K562 (cell line): ENCODE data around the gene CBL. TPM values are rescaled to one million over a fixed set of nuclear protein-coding genes. Genes with fewer than 3 reads are reported as not detected.

Experiments used
- ATAC-seq: fragments of 200-7000 bp; cut with Tn5 transposase; 3 replicates; pipeline ENCODE4 v1.9.1; 2020; ENCODE audit warnings: moderate library complexity
- BruUV-seq: library from RNA; stranded (reverse); fragments of 400-500 nt; replicated peaks from 2 replicates; lab custom pipeline; 2021; lab: Mats Ljungman, UMichigan
- CTCF ChIA-PET: fragments of 300-600 bp; formaldehyde crosslinking; extraction: SDS; loops from one replicate; lab custom pipeline; 2021; ENCODE audit warnings: low intra/inter-chr PET ratio; lab: Yijun Ruan, JAX
- POLR2A ChIA-PET: fragments of 300-600, 350-650 bp; sonication (Branson Sonifier 250); formaldehyde crosslinking; extraction: SDS; loops from one replicate; lab custom pipeline; 2021; ENCODE audit warnings: antibody characterized with exemption, inconsistent platforms; lab: Yijun Ruan, JAX
- DNase-seq, 4 experiments: peaks; one replicate each; pipeline versions ENCODE4 v3.0.0 to v3.0.0-alpha.2; 2011 to 2018; ENCODE audit warnings: low spot score in 3 of 4, mixed read lengths in 3 of 4; ENCODE audit errors: extremely low read depth in 1 of 4
- FAIRE-seq: peaks from 2 replicates; lab custom pipeline; 2011; peaks lifted over from hg19 to GRCh38; lab: Jason Lieb, UNC
- H2AFZ ChIP-seq: 2 replicates; pipeline ENCODE4 v1.6.0; 2011; ENCODE audit warnings: low read depth, low read length, control low read depth, inconsistent platforms
- H3K27ac ChIP-seq: fragments of 200-600 bp; 3 replicates; pipeline ENCODE4 v1.8.0; 2011; ENCODE audit warnings: low read depth, mild to moderate bottlenecking, control low read depth, inconsistent platforms, low read length, moderate library complexity, mixed read lengths; ENCODE audit errors: extremely low read depth
- H3K27me3 ChIP-seq, 2 experiments: fragments of 300-600 bp in 1 of 2; 2 replicates in 1 of 2; 3 replicates in 1 of 2; pipeline versions ENCODE4 v1.6.0 to v1.8.0; 2011; ENCODE audit warnings: inconsistent platforms in 2 of 2, low read length in 2 of 2, mild to moderate bottlenecking in 1 of 2, mixed read lengths in 1 of 2, moderate library complexity in 1 of 2; ENCODE audit not compliant: control insufficient read depth in 2 of 2, insufficient read depth in 2 of 2
- H3K36me3 ChIP-seq: fragments of 300-600 bp; 3 replicates; pipeline ENCODE4 v1.8.0; 2011; ENCODE audit warnings: mild to moderate bottlenecking, low read length, inconsistent platforms; ENCODE audit not compliant: control insufficient read depth, insufficient read depth
- H3K4me1 ChIP-seq, 2 experiments: fragments of 200-600 bp in 1 of 2; replicated peaks in 1 of 2; 2 replicates in 1 of 2; 3 replicates in 1 of 2; pipeline versions ENCODE4 v1.5.1 to v1.8.0; 2011; ENCODE audit warnings: inconsistent platforms in 2 of 2, low read length in 2 of 2, mild to moderate bottlenecking in 1 of 2, mixed read lengths in 1 of 2, moderate library complexity in 1 of 2; ENCODE audit not compliant: control insufficient read depth in 2 of 2, insufficient read depth in 2 of 2
- H3K4me2 ChIP-seq: 2 replicates; pipeline ENCODE4 v1.6.1; 2011; ENCODE audit warnings: low read length, control low read depth, inconsistent platforms, mixed read lengths; ENCODE audit not compliant: insufficient read depth
- H3K4me3 ChIP-seq: fragments of 200-600 bp; sonication (generic), shearing (Covaris generic); 2 replicates; pipeline ENCODE4 v1.5.1; 2016; ENCODE audit warnings: control low read depth, inconsistent platforms
- H3K79me2 ChIP-seq: fragments of 200-600 bp; 3 replicates; pipeline ENCODE4 v1.8.0; 2011; ENCODE audit warnings: low read length, inconsistent platforms; ENCODE audit not compliant: control insufficient read depth, insufficient read depth
- H3K9ac ChIP-seq, 2 experiments: 2 replicates each; pipeline versions ENCODE4 v1.6.0 to v1.6.1; 2011; ENCODE audit warnings: low read depth in 2 of 2, low read length in 2 of 2, control low read depth in 1 of 2, inconsistent platforms in 1 of 2, mild to moderate bottlenecking in 1 of 2, mixed read lengths in 1 of 2; ENCODE audit not compliant: insufficient read depth in 1 of 2
- H3K9me1 ChIP-seq: one replicate; pipeline ENCODE4 v1.6.0; 2011; ENCODE audit warnings: inconsistent platforms, mild to moderate bottlenecking, low read length, moderate library complexity; ENCODE audit not compliant: control insufficient read depth, insufficient read depth
- H3K9me3 ChIP-seq: replicated peaks from 2 replicates; pipeline ENCODE4 v1.5.1; 2011; ENCODE audit warnings: low read depth, low read length, inconsistent platforms; ENCODE audit not compliant: control insufficient read depth, insufficient read depth
- H4K20me1 ChIP-seq: replicated peaks from 2 replicates; pipeline ENCODE4 v1.6.1; 2011; ENCODE audit warnings: low read length, inconsistent platforms, mixed read lengths; ENCODE audit not compliant: control insufficient read depth, insufficient read depth
- FOXK1 ChIP-seq: sonication (generic); formaldehyde crosslinking; IDR thresholded peaks from 2 replicates; pipeline ENCODE4 v1.8.0; 2022; ENCODE audit warnings: missing genetic modification reagents, mild to moderate bottlenecking, borderline replicate concordance
- HNRNPL ChIP-seq: fragments of 200-400 bp; formaldehyde crosslinking; IDR thresholded peaks from 2 replicates; pipeline ENCODE4 v1.6.1; 2017; ENCODE audit warnings: low read depth, mild to moderate bottlenecking, low read length
- KLF13 ChIP-seq: fragments of 450-650 bp; IDR thresholded peaks from 2 replicates; pipeline ENCODE4 v1.6.1; 2016; ENCODE audit warnings: missing genetic modification characterization, low read depth, mild to moderate bottlenecking, missing compliant biosample characterization, moderate library complexity, borderline replicate concordance
- RBFOX2 ChIP-seq: fragments of 200-400 bp; formaldehyde crosslinking; IDR thresholded peaks from 2 replicates; pipeline ENCODE4 v1.6.1; 2017; ENCODE audit warnings: low read depth, mild to moderate bottlenecking, low read length, moderate library complexity
- RBM22 ChIP-seq: fragments of 200-400 bp; formaldehyde crosslinking; IDR thresholded peaks from 2 replicates; pipeline ENCODE4 v1.6.1; 2018; ENCODE audit warnings: low read length, low read depth; ENCODE audit not compliant: poor library complexity, severe bottlenecking
- TEAD4 ChIP-seq, 2 experiments: sonication (generic) in 1 of 2; formaldehyde crosslinking in 1 of 2; IDR thresholded peaks; 2 replicates each; pipeline versions ENCODE4 v1.6.1 to v1.8.0; 2012 to 2022; ENCODE audit warnings: borderline replicate concordance in 1 of 2, inconsistent platforms in 1 of 2, low read length in 1 of 2, mild to moderate bottlenecking in 1 of 2, missing genetic modification reagents in 1 of 2
- ZNF12 ChIP-seq: sonication (generic); formaldehyde crosslinking; IDR thresholded peaks from 2 replicates; pipeline ENCODE4 v1.4.0; 2020; ENCODE audit warnings: mild to moderate bottlenecking, missing genetic modification reagents
- ZNF76 ChIP-seq: fragments of 250-450 bp; sonication (Bioruptor Pico); IDR thresholded peaks from 2 replicates; pipeline ENCODE4 v1.4.0; 2020; ENCODE audit warnings: mild to moderate bottlenecking, moderate library complexity, borderline replicate concordance
- WGBS: fragments of 100-300 bp; shearing (Covaris generic); methylation state at CpG from one replicate; pipeline ENCODE4 v1.1.6; 2016; ENCODE audit warnings: low coverage, mixed read lengths; ENCODE audit not compliant: insufficient coverage; ENCODE audit errors: missing lambda C conversion rate; 5-methylcytosine and 5-hydroxymethylcytosine counted together
- in situ Hi-C: fragments of 300-500 bp; cut with MboI; formaldehyde crosslinking; loops from 4 replicates; pipeline ENCODE4 v1.15.0; 2018; ENCODE audit warnings: inconsistent platforms, mixed read lengths
- intact Hi-C: fragments of 100-400 bp; cut with micrococcal nuclease; formaldehyde crosslinking; loops from 2 replicates; pipeline ENCODE4 v1.14.2; 2022
- polyA plus RNA-seq, 8 experiments: library from polyadenylated mRNA; depleted of rRNA in 4 of 8; stranded (reverse) in 5 of 8; unstranded in 3 of 8; fragments of >200 nt; fragmentation: Nextera tagmentation in 2 of 8; fragmentation: Illumina TruSeq in 1 of 8; extraction: Ambion mirVana in 2 of 8; extraction: Trizol in 1 of 8; gene quantifications; 2 replicates each; pipeline versions ENCODE4 v1.2.1 to v1.2.3, GENCODE V29; 2011 to 2014; ENCODE audit warnings: inconsistent platforms in 1 of 8, missing spikeins in 1 of 8
- total RNA-seq, 7 experiments: library from RNA; depleted of rRNA in 6 of 7; stranded (reverse); fragments of >200 nt in 6 of 7; fragmentation: Illumina TruSeq in 2 of 7; extraction: Trizol in 2 of 7; gene quantifications; 2 replicates each; pipeline versions ENCODE4 v1.2.1 to v1.2.3, GENCODE V29; 2011 to 2021; ENCODE audit warnings: low replicate concordance in 1 of 7
- TF ChIP-seq, protein P1 (sequence below): IDR thresholded peaks from 2 replicates; pipeline ENCODE4 v1.6.1; 2016; ENCODE audit warnings: missing genetic modification characterization, missing compliant biosample characterization
- TF ChIP-seq, protein P2 (sequence below): fragments of 250-450 bp; sonication (Bioruptor Pico); IDR thresholded peaks from 2 replicates; pipeline ENCODE4 v1.5.0; 2020; ENCODE audit warnings: mild to moderate bottlenecking

CBL gene
- total and polyA plus RNA-seq, 9 of the 15 experiments (the other 6 are each of a cell fraction or from before 2014, with no cell fraction given) = 3.2 to 24.9 (median 9.9) TPM

DNA sequence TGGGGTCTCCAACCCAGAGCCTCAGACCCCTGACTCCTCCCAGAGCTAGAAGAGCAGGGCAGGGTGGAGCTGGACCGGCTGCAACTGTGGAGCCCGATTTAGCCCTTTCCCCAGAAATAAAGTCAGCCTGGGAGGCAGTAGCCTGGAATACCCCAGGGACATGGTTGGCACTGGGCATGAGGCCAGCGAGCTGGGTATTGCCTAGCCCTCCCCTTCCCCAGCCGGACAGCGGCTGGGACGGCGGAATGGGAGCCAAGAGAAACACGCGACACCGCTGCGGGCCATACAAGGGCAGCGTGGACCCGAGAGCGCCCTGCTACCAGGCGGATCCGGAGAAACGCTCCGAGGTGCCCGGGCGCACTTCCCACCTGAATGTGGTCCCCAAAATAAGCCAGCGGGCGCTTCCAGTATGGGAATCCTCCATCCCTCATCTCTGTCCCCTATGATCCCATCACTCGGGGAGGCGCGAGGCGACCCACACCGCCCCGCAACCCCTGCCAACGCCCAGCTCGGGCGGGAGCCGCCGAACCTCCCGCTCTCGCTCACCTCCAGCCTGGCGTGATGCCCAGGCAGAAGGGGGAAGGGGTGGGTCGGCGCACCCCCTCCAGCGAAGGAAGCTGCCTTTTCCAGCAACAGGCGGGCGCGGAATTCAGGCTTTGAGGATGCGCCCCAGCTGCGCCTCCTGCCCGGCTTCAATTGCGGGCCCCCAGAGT is 110.0 kb downstream of the CBL start:
- peak overlapping the region; percentile 65 to 84 for H3K9ac ChIP-seq
- TF ChIP-seq KLF13 (no peak), FOXK1 (CRISPR knock-in tag) (peak; percentile 61; the same call in 1 of the 2 replicates), TEAD4 (IDR thresholded peaks at IDR 0.05; ENCODE audit: low read length) (no peak), TEAD4 (CRISPR knock-in tag; IDR thresholded peaks at IDR 0.05; ENCODE audit: borderline replicate concordance) (0 out of 2 replicates have a peak, but pooled peaks have one; percentile 55), ZNF12 (CRISPR knock-in tag) (0 out of 2 replicates have a peak, but pooled peaks have one; percentile 48), ZNF76 (CRISPR knock-in tag) (no peak), HNRNPL (0 out of 2 replicates have a peak, but pooled peaks have one; percentile 17), RBM22 (peak; percentile 62), RBFOX2 (peak; percentile 8; the same call in 1 of the 2 replicates)
- TF ChIP-seq, protein P1, sequence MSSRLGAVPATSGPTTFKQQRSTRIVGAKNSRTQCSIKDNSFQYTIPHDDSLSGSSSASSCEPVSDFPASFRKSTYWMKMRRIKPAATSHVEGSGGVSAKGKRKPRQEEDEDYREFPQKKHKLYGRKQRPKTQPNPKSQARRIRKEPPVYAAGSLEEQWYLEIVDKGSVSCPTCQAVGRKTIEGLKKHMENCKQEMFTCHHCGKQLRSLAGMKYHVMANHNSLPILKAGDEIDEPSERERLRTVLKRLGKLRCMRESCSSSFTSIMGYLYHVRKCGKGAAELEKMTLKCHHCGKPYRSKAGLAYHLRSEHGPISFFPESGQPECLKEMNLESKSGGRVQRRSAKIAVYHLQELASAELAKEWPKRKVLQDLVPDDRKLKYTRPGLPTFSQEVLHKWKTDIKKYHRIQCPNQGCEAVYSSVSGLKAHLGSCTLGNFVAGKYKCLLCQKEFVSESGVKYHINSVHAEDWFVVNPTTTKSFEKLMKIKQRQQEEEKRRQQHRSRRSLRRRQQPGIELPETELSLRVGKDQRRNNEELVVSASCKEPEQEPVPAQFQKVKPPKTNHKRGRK (tag) = no peak
- TF ChIP-seq, protein P2, sequence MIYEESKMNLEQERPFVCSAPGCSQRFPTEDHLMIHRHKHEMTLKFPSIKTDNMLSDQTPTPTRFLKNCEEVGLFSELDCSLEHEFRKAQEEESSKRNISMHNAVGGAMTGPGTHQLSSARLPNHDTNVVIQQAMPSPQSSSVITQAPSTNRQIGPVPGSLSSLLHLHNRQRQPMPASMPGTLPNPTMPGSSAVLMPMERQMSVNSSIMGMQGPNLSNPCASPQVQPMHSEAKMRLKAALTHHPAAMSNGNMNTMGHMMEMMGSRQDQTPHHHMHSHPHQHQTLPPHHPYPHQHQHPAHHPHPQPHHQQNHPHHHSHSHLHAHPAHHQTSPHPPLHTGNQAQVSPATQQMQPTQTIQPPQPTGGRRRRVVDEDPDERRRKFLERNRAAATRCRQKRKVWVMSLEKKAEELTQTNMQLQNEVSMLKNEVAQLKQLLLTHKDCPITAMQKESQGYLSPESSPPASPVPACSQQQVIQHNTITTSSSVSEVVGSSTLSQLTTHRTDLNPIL = no peak
- ATAC-seq = no peak
- intact Hi-C loops (loop anchor here (5.0 kb wide), 1 partner anchor 404 kb away; no protein-coding TSS in a partner anchor), in situ Hi-C loops (no loop called here)
- FAIRE-seq = no peak
- no peaks in the 10 kb centered on the region for H3K9me1 ChIP-seq
- BruUV-seq = TSS peak; percentile 59
- H3K9me3 ChIP-seq = no peaks in the 10 kb centered on the region
- ChIA-PET POLR2A (interaction anchor here (0.6 to 1.9 kb wide), 10 partner anchors 9 to 407 kb away, joined by 3 to 7 read pairs (median 3); partner anchors contain the start of gene RNF26), CTCF (no interaction called here)
- H3K4me2 ChIP-seq = peak overlapping the region; percentile 72
- peak in 3 of 4 experiments; percentile 28 to 55 (median 50) for DNase-seq
- H3K36me3 ChIP-seq = peaks cover 36% of the 10 kb centered on the region; the same call in 2 of the 3 replicates
- H3K27ac ChIP-seq = peak overlapping the region; percentile 71; the same call in 1 of the 3 replicates
- H3K4me3 ChIP-seq = peak overlapping the region; percentile 56
- WGBS = 44% methylated on average over 36 of the region's 46 CpGs
- peaks cover 43 to 67% of the 10 kb centered on the region in 2 experiments for H3K4me1 ChIP-seq
- H2AFZ ChIP-seq = peak overlapping the region; percentile 80
- peaks cover 29% of the 10 kb centered on the region; the same call in 2 of the 3 replicates for H3K79me2 ChIP-seq
- no peaks in the 10 kb centered on the region; a peak in 1 of 5 replicates for H3K27me3 ChIP-seq
- 0 out of 2 replicates have a peak, but pooled peaks cover 6% of the 10 kb centered on the region for H4K20me1 ChIP-seq
